IMR-90 (cell line): ENCODE measurements around the gene GPR179. TPM values are rescaled to one million over a fixed set of nuclear protein-coding genes. Genes with fewer than 3 reads are reported as not detected.

Experiments used
- ATAC-seq: fragments of 200-7000 bp; cut with Tn5 transposase; 2 replicates; pipeline ENCODE4 v1.9.1; 2020; ENCODE audit warnings: low read depth, mild to moderate bottlenecking, moderate library complexity
- BruUV-seq: library from RNA; stranded (reverse); fragments of 400-500 nt; replicated peaks from 2 replicates; lab custom pipeline; 2021; lab: Mats Ljungman, UMichigan
- CTCF ChIA-PET: fragments of 300-600 bp; formaldehyde crosslinking; extraction: SDS; loops from one replicate; lab custom pipeline; 2021; ENCODE audit warnings: antibody characterized with exemption; lab: Yijun Ruan, JAX
- POLR2A ChIA-PET: fragments of 300-600 bp; sonication (Branson Sonifier 250); formaldehyde crosslinking; loops from one replicate; lab custom pipeline; 2022; ENCODE audit warnings: antibody characterized with exemption; ENCODE audit not compliant: unreplicated experiment; lab: Charles Lee
- DNase-seq: peaks from one replicate; pipeline ENCODE4 v3.0.0; 2013
- H2AFZ ChIP-seq: replicated peaks from 2 replicates; pipeline ENCODE3; 2013; ENCODE audit warnings: low read length, mild to moderate bottlenecking; ENCODE audit not compliant: poor library complexity
- H2AK5ac ChIP-seq: 2 replicates; pipeline ENCODE4 v1.6.1; 2013; ENCODE audit warnings: low read depth, low read length, inconsistent platforms
- H2AK9ac ChIP-seq: replicated peaks from 2 replicates; pipeline ENCODE3; 2013; ENCODE audit warnings: mild to moderate bottlenecking, low read depth, low read length, moderate library complexity; ENCODE audit not compliant: poor library complexity
- H2BK120ac ChIP-seq: 2 replicates; pipeline ENCODE4 v1.6.1; 2013; ENCODE audit warnings: low read depth, low read length, inconsistent platforms
- H2BK15ac ChIP-seq: 3 replicates; pipeline ENCODE4 v1.6.1; 2013; ENCODE audit warnings: low read depth, low read length, inconsistent platforms
- H2BK20ac ChIP-seq: 2 replicates; pipeline ENCODE4 v1.6.1; 2013; ENCODE audit warnings: low read depth, mild to moderate bottlenecking, inconsistent platforms, low read length, moderate library complexity
- H2BK5ac ChIP-seq: 2 replicates; pipeline ENCODE4 v1.6.1; 2013; ENCODE audit warnings: mild to moderate bottlenecking, low read depth, low read length, inconsistent platforms; ENCODE audit not compliant: poor library complexity, severe bottlenecking
- H3K14ac ChIP-seq: replicated peaks from 2 replicates; pipeline ENCODE4 v1.6.1; 2013; ENCODE audit warnings: low read depth, low read length, inconsistent platforms
- H3K18ac ChIP-seq: 2 replicates; pipeline ENCODE4 v1.6.1; 2013; ENCODE audit warnings: low read depth, low read length, control low read depth
- H3K23ac ChIP-seq: 2 replicates; pipeline ENCODE4 v1.6.1; 2013; ENCODE audit warnings: low read depth, low read length, inconsistent platforms
- H3K27ac ChIP-seq: 2 replicates; pipeline ENCODE4 v1.5.1; 2013; ENCODE audit warnings: mild to moderate bottlenecking, control low read depth, low read length; ENCODE audit not compliant: insufficient read depth
- H3K27me3 ChIP-seq: 2 replicates; pipeline ENCODE4 v1.6.1; 2013; ENCODE audit warnings: low read length; ENCODE audit not compliant: control insufficient read depth, insufficient read depth
- H3K36me3 ChIP-seq: 2 replicates; pipeline ENCODE4 v1.6.1; 2013; ENCODE audit warnings: low read length, mixed read lengths; ENCODE audit not compliant: control insufficient read depth, insufficient read depth
- H3K4ac ChIP-seq: 2 replicates; pipeline ENCODE4 v1.6.1; 2013; ENCODE audit warnings: low read depth, low read length, inconsistent platforms
- H3K4me1 ChIP-seq: 2 replicates; pipeline ENCODE4 v1.6.1; 2013; ENCODE audit warnings: low read length, mixed read lengths; ENCODE audit not compliant: control insufficient read depth, insufficient read depth
- H3K4me2 ChIP-seq: 2 replicates; pipeline ENCODE4 v1.6.1; 2013; ENCODE audit warnings: low read depth, mild to moderate bottlenecking, control low read depth, low read length, moderate library complexity
- H3K4me3 ChIP-seq: 2 replicates; pipeline ENCODE4 v1.5.1; 2013; ENCODE audit warnings: low read depth, mild to moderate bottlenecking, control low read depth, low read length, moderate library complexity; ENCODE audit not compliant: insufficient read depth
- H3K56ac ChIP-seq: 2 replicates; pipeline ENCODE4 v1.6.1; 2013; ENCODE audit warnings: low read length, inconsistent platforms; ENCODE audit not compliant: insufficient read depth; ENCODE audit errors: extremely low read depth
- H3K79me1 ChIP-seq, 2 experiments: 2 replicates each; pipeline ENCODE4 v1.6.1; 2013; ENCODE audit warnings: low read length in 2 of 2, inconsistent platforms in 1 of 2, low read depth in 1 of 2
- H3K9ac ChIP-seq: 2 replicates; pipeline ENCODE4 v1.6.1; 2013; ENCODE audit warnings: low read depth, low read length, control low read depth
- H3K9me1 ChIP-seq: 2 replicates; pipeline ENCODE4 v1.6.1; 2013; ENCODE audit warnings: low read length, inconsistent platforms; ENCODE audit not compliant: insufficient read depth
- H3K9me3 ChIP-seq: 2 replicates; pipeline ENCODE4 v1.6.1; 2013; ENCODE audit warnings: low read length; ENCODE audit not compliant: control insufficient read depth, insufficient read depth
- H4K20me1 ChIP-seq: 2 replicates; pipeline ENCODE4 v1.6.1; 2013; ENCODE audit warnings: low read length, inconsistent platforms; ENCODE audit not compliant: insufficient read depth
- H4K5ac ChIP-seq: 2 replicates; pipeline ENCODE4 v1.6.1; 2013; ENCODE audit warnings: mild to moderate bottlenecking, low read depth, low read length, control low read depth
- H4K8ac ChIP-seq, 2 experiments: 2 replicates each; pipeline ENCODE4 v1.6.1; 2013; ENCODE audit warnings: low read depth in 2 of 2, low read length in 2 of 2, control low read depth in 1 of 2, inconsistent platforms in 1 of 2
- H4K91ac ChIP-seq: 2 replicates; pipeline ENCODE4 v1.6.1; 2013; ENCODE audit warnings: low read depth, low read length, inconsistent platforms; ENCODE audit not compliant: insufficient read depth
- BHLHE40 ChIP-seq: fragments of 150-350 bp; IDR thresholded peaks from 2 replicates; pipeline ENCODE4 v1.6.1; 2016; ENCODE audit warnings: mild to moderate bottlenecking, low read depth, low read length
- CTCF ChIP-seq: conservative IDR thresholded peaks from 2 replicates; pipeline ENCODE4 v1.5.1; 2012; ENCODE audit warnings: mild to moderate bottlenecking, low read depth, low read length, improper control_type of control experiment
- WGBS, 2 experiments: methylation state at CpG; one replicate each; pipeline versions ENCODE4 v1.1.5 to v1.1.7; 2013; ENCODE audit warnings: missing lambda C conversion rate in 2 of 2; ENCODE audit not compliant: insufficient read length in 1 of 2; ENCODE audit errors: extremely low coverage in 2 of 2; 5-methylcytosine and 5-hydroxymethylcytosine counted together
- dilution Hi-C: fragments of 300-500 bp; cut with HindIII; formaldehyde crosslinking; loops from one replicate; pipeline ENCODE4 v1.14.3; 2018; ENCODE audit warnings: low sequenced_read_pairs; ENCODE audit not compliant: unreplicated experiment
- in situ Hi-C: fragments of 300-500 bp; cut with MboI; formaldehyde crosslinking; loops from 3 replicates; pipeline ENCODE4 v1.14.3; 2019; ENCODE audit warnings: low sequenced_read_pairs, inconsistent platforms, mixed read lengths
- intact Hi-C: fragments of 100-400 bp; cut with micrococcal nuclease; formaldehyde crosslinking; loops from 2 replicates; pipeline ENCODE4 v1.10.0; 2022
- polyA plus RNA-seq, 3 experiments: library from polyadenylated mRNA; depleted of rRNA; stranded (reverse); fragments of >200 nt; gene quantifications; 2 replicates each; pipeline ENCODE4 v1.2.3, GENCODE V29; 2012; ENCODE audit warnings: low replicate concordance in 1 of 3
- total RNA-seq: library from RNA; depleted of rRNA; stranded (reverse); fragments of >200 nt; gene quantifications from 2 replicates; pipeline ENCODE4 v1.2.3, GENCODE V29; 2012

The GPR179 gene
- total and polyA plus RNA-seq, 2 of the 4 experiments (the other 2 are of a cell fraction), result not detected

GRCh38 chr17:38349097-38349730 lies 5.5 kb upstream of the GPR179 start (continued):
- TF ChIP-seq BHLHE40, result no peak

GRCh38 chr17:38345743-38346142 lies 2.0 kb upstream of the GPR179 start:
- Histone ChIP-seq H4K20me1 (no peaks in the 10 kb centered on the region), H3K18ac (no peak overlapping the region), H2AK5ac (no peak overlapping the region), H2BK20ac (no peak overlapping the region), H4K8ac (no peak overlapping the region), H2BK15ac (no peak overlapping the region), H3K9me1 (no peaks in the 10 kb centered on the region), H2BK5ac (no peak overlapping the region), H3K36me3 (no peaks in the 10 kb centered on the region), H2AFZ (no peak overlapping the region), H3K14ac (no peak overlapping the region), H3K56ac (no peak overlapping the region), H3K9me3 (no peaks in the 10 kb centered on the region), H3K4me1 (no peaks in the 10 kb centered on the region), H3K23ac (no peak overlapping the region), H3K9ac (no peak overlapping the region), H2BK120ac (no peak overlapping the region), H4K5ac (no peak overlapping the region), H3K27me3 (peaks cover 21% of the 10 kb centered on the region), H3K27ac (no peak overlapping the region), H4K91ac (no peak overlapping the region), H3K4me3 (no peak overlapping the region), H3K4me2 (no peak overlapping the region), H2AK9ac (no peak overlapping the region), H3K4ac (no peak overlapping the region), H3K79me1 (no peaks in the 10 kb centered on the region)
- intact Hi-C loops (loop anchor here (5.0 kb wide), 1 partner anchor 142 kb away; no protein-coding TSS in a partner anchor), in situ Hi-C loops (no loop called here), dilution Hi-C loops (no loop called here)
- ChIA-PET POLR2A (interaction anchor here (0.6 kb wide), 1 partner anchor 16 kb away, joined by 3 read pairs; no protein-coding TSS in a partner anchor), CTCF (no interaction called here)
- 100% methylated on average over 3 of the region's 7 CpGs; no CpG with 5 or more reads in 1 of the 2 experiments for WGBS, 2 experiments
- ATAC-seq (no peak), DNase-seq (no peak)
- TF ChIP-seq CTCF, result no peak
- no TSS peak for BruUV-seq
